ENCODE measurements around the gene ADARB2. TPM values are rescaled to one million over a fixed set of nuclear protein-coding genes. Genes with fewer than 3 reads are reported as not detected.

ADARB2 gene
- total RNA-seq, 2 donors from 2014 or later = 8.0 to 12.2 TPM

DNA sequence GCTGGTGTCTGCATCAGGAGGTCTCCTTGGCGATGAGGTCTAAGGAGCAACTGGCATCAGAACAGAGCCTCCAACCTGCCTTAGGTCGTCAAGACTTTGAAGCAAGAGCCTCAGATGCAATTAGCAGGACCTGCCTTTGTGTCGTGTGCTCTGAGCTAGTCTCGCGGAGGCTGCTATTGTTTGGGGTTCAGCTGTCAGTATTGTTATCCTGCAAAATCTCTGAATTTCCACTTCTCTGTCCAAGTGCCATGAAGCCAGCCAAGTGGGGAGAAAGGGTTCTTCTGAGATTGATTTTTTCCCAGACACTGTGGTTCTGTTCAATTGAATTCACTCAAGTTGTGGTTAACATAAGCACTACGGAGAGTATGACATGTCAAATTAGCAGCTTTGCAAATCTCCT lies 78.7 kb downstream of the ADARB2 start:
- Histone ChIP-seq H3K4me3 (no peak overlapping the region), H3K27ac (no peak overlapping the region), H3K4me1 (peaks cover 12% of the 10 kb centered on the region), H3K9me3 (no peaks in the 10 kb centered on the region), H3K36me3 (replicated peaks in 1 of 2; ENCODE audit: insufficient read depth in 1 of 2, low read depth in 2 of 2) (no peaks in the 10 kb centered on the region), H3K27me3 (peaks cover 0 to 5% of the 10 kb centered on the region in 2 donors)
- WGBS, 2 donors = 55 to 61% methylated on average over 5 to 6 of the region's 6 CpGs
- TF ChIP-seq, protein P1, sequence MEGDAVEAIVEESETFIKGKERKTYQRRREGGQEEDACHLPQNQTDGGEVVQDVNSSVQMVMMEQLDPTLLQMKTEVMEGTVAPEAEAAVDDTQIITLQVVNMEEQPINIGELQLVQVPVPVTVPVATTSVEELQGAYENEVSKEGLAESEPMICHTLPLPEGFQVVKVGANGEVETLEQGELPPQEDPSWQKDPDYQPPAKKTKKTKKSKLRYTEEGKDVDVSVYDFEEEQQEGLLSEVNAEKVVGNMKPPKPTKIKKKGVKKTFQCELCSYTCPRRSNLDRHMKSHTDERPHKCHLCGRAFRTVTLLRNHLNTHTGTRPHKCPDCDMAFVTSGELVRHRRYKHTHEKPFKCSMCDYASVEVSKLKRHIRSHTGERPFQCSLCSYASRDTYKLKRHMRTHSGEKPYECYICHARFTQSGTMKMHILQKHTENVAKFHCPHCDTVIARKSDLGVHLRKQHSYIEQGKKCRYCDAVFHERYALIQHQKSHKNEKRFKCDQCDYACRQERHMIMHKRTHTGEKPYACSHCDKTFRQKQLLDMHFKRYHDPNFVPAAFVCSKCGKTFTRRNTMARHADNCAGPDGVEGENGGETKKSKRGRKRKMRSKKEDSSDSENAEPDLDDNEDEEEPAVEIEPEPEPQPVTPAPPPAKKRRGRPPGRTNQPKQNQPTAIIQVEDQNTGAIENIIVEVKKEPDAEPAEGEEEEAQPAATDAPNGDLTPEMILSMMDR (IDR thresholded peaks at IDR 0.05) = no peak
- no peak for TF ChIP-seq POLR2A (IDR thresholded peaks at IDR 0.05)
- DNase-seq = no peak
- intact Hi-C loops (cut with DNase I) = no loop called here
- no peak for ATAC-seq

DNA sequence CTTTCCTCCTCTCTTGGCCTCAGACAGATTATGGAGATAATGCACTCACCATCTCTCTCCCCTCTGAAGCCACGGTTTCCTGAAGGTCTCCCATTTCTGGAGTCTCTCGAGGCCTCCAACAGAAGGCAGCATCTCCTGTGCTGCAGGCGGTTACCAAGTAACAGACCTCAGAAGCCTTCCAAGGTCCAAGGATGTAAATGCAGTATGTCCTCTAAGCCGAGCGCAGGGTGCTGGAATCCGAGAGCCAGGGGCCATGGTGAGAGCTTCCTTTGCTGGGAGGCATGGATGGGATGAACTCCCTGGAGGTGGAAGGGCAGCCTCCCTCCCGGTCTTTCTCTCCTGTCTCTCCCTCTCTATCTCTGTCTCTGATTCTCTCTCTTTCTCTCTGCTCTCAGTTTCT lies 79.8 kb downstream of the ADARB2 start:
- Histone ChIP-seq H3K4me1 (peaks cover 12% of the 10 kb centered on the region), H3K36me3 (replicated peaks in 1 of 2; ENCODE audit: insufficient read depth in 1 of 2, low read depth in 2 of 2) (no peaks in the 10 kb centered on the region), H3K27ac (no peak overlapping the region), H3K9me3 (no peaks in the 10 kb centered on the region), H3K4me3 (no peak overlapping the region), H3K27me3 (peaks cover 0 to 5% of the 10 kb centered on the region in 2 donors)
- intact Hi-C loops (cut with DNase I) = no loop called here
- 45 to 47% methylated on average over 7 of the region's 7 CpGs for WGBS, 2 donors
- TF ChIP-seq POLR2A (IDR thresholded peaks at IDR 0.05) = no peak
- TF ChIP-seq, protein P1 (IDR thresholded peaks at IDR 0.05) = no peak
- ATAC-seq = no peak
- DNase-seq = no peak

DNA sequence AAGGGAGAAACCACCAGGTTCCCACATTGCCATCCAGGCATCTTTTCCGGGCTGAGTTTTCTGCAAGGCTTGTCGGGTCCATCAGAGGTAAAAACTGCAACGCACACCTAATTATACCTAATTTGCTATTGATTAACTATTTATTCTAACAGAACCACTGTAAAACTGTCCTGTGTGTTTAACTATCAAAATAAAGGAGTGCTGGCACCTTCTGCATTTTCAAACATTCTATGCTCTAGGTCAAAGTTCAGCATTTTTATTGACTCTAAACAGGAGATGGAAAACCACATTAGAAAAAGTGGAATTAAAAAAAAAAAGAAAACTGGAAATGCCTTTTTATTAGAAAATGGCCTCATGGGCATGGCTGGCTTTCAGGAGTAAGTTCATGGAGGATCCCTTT lies 82.0 kb downstream of the ADARB2 start:
- DNase-seq (no peak), ATAC-seq (no peak)
- Histone ChIP-seq H3K27ac (no peak overlapping the region), H3K4me3 (no peak overlapping the region), H3K4me1 (peaks cover 12% of the 10 kb centered on the region), H3K9me3 (no peaks in the 10 kb centered on the region), H3K27me3 (peaks cover 0 to 5% of the 10 kb centered on the region in 2 donors), H3K36me3 (replicated peaks in 1 of 2; ENCODE audit: insufficient read depth in 1 of 2, low read depth in 2 of 2) (no peaks in the 10 kb centered on the region)
- no peak for TF ChIP-seq POLR2A (IDR thresholded peaks at IDR 0.05)
- TF ChIP-seq, protein P1 (IDR thresholded peaks at IDR 0.05) = no peak
- intact Hi-C loops (cut with DNase I) = no loop called here
- 25 to 39% methylated on average over 3 of the region's 3 CpGs for WGBS, 2 donors

DNA sequence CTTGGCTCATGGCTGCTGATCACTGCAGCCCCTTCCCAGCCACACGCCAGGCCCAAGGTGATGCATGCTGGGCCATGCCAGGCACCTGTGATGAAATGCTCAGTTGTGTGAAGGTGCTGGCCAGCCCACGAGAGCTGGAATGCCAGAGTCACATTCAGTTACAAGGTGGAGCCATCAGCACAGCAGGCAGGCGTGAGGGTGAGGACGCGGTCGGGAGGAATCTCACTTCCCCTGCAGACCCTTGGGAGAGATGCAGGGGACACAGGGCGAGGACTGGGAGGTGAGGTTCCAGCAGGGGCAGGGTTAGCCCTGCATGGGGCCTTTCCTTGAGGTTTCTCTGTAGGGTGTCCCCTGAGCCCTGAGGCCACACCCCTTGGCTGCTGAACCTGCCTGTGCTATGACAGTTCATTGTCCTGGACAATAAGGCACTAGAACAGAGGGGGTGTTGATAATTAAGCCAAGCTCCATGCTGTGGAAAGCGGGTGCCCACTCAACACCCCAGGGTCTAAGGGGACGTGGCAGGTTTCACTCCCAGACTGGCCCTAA lies 82.4 kb downstream of the ADARB2 start:
- ATAC-seq = no peak
- intact Hi-C loops (cut with DNase I) = no loop called here
- WGBS, 2 donors = 17 to 52% methylated on average over 4 to 9 of the region's 9 CpGs

More for the DNA sequence above, 82.4 kb downstream of the ADARB2 start:
- H3K4me1 ChIP-seq = peaks cover 12% of the 10 kb centered on the region
- no peak overlapping the region for H3K27ac ChIP-seq
- no peak overlapping the region for H3K4me3 ChIP-seq
- DNase-seq = no peak
- no peaks in the 10 kb centered on the region for H3K36me3 ChIP-seq (replicated peaks in 1 of 2; ENCODE audit: insufficient read depth in 1 of 2, low read depth in 2 of 2)
- no peak for TF ChIP-seq POLR2A (IDR thresholded peaks at IDR 0.05)
- TF ChIP-seq, protein P1 (IDR thresholded peaks at IDR 0.05) = no peak
- peaks cover 0 to 5% of the 10 kb centered on the region in 2 donors for H3K27me3 ChIP-seq
- no peaks in the 10 kb centered on the region for H3K9me3 ChIP-seq
